CD4-positive, alpha-beta T cell treated with Interleukin-6 at 100 ng/mL for 8 hours (primary cell): ENCODE measurements around the gene SIGLEC10.
"Not testable (repeated sequence)": the region's sequence is repeated elsewhere in the genome, so short reads cannot be mapped to it uniquely, and the experiment has no call there.

Experiments used
- DNase-seq: peaks from one replicate; pipeline ENCODE4 v3.0.0-alpha.2; 2020; ENCODE audit warnings: mixed read lengths, low spot score

The SIGLEC10 gene

GRCh38 chr19:51417107-51417809 lies at the start of gene SIGLEC10:
Gene SIGLEC10, minus strand, starts transcription at chr19:51417642. Its CDS starts 61 bp downstream, at chr19:51417581.
- DNase-seq, result no peak

GRCh38 chr19:51466723-51467122 lies 49.3 kb upstream of the SIGLEC10 start:
- DNase-seq, result no peak

- not testable (repeated sequence) for DNase-seq
Measured at GRCh38 chr19:51463976-51464581, 46.6 kb upstream of the SIGLEC10 start.

- no peak for DNase-seq
Measured at GRCh38 chr19:51462681-51463080, 45.2 kb upstream of the SIGLEC10 start.

GRCh38 chr19:51462276-51462675 lies 44.8 kb upstream of the SIGLEC10 start:
- DNase-seq, result no peak

GRCh38 chr19:51461723-51462161 lies 44.3 kb upstream of the SIGLEC10 start:
- no peak for DNase-seq

GRCh38 chr19:51460164-51460992 lies 42.9 kb upstream of the SIGLEC10 start:
- DNase-seq, result no peak

- no peak for DNase-seq
Measured at GRCh38 chr19:51458899-51459505, 41.6 kb upstream of the SIGLEC10 start.

- no peak for DNase-seq
Measured at GRCh38 chr19:51458051-51458645, 40.7 kb upstream of the SIGLEC10 start, which contains the start of gene SIGLEC8. Gene SIGLEC8, minus strand, starts transcription at chr19:51458454. Its CDS starts 67 bp downstream, at chr19:51458387.

- DNase-seq, result no peak
Measured at GRCh38 chr19:51457351-51458013, 40.0 kb upstream of the SIGLEC10 start.

GRCh38 chr19:51456541-51457290 lies 39.3 kb upstream of the SIGLEC10 start:
- DNase-seq, result no peak

- no peak for DNase-seq
Measured at GRCh38 chr19:51450730-51451307, 33.4 kb upstream of the SIGLEC10 start.

GRCh38 chr19:51448411-51449016 lies 31.1 kb upstream of the SIGLEC10 start:
- no peak for DNase-seq

GRCh38 chr19:51448011-51448410 lies 30.6 kb upstream of the SIGLEC10 start:
- no peak for DNase-seq

- not testable (repeated sequence) for DNase-seq
Measured at GRCh38 chr19:51447510-51447909, 30.1 kb upstream of the SIGLEC10 start.

GRCh38 chr19:51441410-51442390 lies 24.3 kb upstream of the SIGLEC10 start:
- peak; percentile 86 for DNase-seq

- DNase-seq, result no peak
Measured at GRCh38 chr19:51440846-51441409, 23.5 kb upstream of the SIGLEC10 start.

- no peak for DNase-seq
Measured at GRCh38 chr19:51440052-51440451, 22.6 kb upstream of the SIGLEC10 start.
